GM12873 (cell line): Measurements from ENCODE around the gene FLNC.

Experiments
- TF ChIP-seq, protein P1 (sequence below): IDR thresholded peaks from 2 replicates; pipeline ENCODE4 v1.5.1; 2012; ENCODE audit warnings: low read depth, mild to moderate bottlenecking, moderate library complexity, low read length, control low read depth; ENCODE audit not compliant: insufficient read depth; ENCODE audit errors: missing control alignments

Gene FLNC

DNA sequence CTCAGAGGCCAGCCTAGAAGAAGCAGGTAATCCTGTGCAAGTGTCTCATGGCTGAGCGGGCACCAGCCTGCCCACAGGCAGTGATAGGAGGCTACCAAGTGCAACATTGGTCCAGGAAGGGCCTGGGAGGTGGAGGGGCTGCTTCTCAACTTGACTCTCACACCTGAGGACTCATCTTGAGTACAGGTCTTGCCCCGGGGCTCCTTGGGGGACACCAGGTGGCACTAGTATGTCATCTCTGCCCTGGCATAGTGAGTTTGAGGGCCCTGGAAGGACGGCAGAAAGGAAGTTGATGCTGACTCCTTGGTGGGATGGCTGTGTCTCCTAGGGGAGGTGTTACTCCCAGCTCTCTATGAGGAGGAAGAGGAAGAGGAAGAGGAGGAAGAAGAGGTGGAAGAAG is 36.2 kb upstream of the FLNC start:
- TF ChIP-seq, protein P1, sequence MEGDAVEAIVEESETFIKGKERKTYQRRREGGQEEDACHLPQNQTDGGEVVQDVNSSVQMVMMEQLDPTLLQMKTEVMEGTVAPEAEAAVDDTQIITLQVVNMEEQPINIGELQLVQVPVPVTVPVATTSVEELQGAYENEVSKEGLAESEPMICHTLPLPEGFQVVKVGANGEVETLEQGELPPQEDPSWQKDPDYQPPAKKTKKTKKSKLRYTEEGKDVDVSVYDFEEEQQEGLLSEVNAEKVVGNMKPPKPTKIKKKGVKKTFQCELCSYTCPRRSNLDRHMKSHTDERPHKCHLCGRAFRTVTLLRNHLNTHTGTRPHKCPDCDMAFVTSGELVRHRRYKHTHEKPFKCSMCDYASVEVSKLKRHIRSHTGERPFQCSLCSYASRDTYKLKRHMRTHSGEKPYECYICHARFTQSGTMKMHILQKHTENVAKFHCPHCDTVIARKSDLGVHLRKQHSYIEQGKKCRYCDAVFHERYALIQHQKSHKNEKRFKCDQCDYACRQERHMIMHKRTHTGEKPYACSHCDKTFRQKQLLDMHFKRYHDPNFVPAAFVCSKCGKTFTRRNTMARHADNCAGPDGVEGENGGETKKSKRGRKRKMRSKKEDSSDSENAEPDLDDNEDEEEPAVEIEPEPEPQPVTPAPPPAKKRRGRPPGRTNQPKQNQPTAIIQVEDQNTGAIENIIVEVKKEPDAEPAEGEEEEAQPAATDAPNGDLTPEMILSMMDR: peak; percentile 49

DNA sequence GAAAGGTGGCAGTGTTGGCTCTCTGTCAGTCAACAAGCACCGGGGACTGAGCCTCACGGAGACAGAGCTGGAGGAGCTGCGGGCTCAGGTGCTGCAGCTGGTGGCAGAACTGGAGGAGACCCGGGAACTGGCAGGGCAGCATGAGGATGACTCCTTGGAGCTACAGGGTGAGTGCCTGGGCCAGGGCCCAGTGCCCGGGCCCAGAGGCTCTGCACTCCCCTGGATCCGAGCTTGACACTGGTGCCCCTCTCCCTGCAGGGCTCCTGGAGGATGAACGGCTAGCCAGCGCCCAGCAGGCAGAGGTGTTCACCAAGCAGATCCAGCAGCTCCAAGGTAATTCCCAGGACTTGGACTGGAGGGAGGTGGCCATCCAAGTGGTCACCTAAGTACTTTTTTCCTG is 35.8 kb upstream of the FLNC start:
- TF ChIP-seq, protein P1: no peak

DNA sequence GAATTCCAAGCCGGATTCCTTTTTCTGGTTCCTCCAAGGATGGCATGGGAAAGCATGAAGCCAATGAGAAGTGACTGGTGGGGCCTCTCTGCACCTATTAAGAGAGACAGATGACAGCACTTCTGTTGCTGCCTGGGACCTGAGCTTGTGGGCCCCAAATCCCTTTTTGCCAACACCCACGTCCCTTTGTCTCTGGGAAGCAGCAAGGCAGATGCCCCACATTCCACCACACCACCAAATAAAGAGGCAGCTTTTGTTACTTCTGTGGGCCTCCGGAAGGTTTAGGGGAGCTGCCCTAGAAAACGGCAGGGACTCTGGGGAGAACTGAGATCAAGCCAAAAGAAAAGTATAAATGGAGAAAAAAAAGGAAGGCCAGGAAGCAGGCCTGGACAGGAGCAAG is 35.1 kb upstream of the FLNC start:
- TF ChIP-seq, protein P1: no peak

DNA sequence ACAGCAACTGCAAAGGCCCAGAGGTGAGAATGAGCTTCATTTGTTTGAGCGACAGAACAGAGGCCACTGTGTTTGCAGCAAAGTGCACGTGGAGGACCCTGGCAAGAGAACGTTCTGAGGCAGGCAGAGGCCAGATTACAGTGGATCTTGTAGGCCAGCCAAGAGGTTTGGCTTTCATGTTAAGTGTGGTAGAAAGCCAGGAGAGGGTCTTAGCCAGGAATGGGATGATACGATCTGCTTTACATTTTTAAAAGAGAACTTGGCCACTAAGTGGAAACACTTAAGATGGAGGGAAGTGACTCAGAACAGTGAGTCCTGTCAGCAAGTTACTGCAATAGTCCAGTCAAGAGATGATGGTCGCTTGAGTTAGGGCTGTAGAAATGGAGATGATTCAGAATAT is 33.9 kb upstream of the FLNC start:
- TF ChIP-seq, protein P1: no peak

DNA sequence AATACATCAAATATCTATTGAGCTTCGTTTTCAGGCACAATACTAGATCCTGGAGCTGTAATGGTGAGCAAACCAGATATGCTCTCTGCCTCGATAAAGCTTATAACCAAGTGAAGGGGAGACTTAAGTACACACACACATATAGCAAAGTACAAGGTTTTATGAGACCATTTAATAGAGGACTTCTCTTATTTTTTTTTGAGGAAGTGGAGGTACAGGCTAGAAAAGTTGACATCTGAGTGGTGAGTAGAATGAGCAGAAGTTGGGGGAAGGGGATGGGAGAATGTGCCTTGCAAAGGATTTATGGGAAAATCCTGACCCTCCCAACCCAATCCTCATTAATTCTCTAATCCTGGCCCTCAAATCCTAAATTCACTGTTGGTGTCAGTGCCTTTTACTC is 30.8 kb upstream of the FLNC start:
- TF ChIP-seq, protein P1: no peak

DNA sequence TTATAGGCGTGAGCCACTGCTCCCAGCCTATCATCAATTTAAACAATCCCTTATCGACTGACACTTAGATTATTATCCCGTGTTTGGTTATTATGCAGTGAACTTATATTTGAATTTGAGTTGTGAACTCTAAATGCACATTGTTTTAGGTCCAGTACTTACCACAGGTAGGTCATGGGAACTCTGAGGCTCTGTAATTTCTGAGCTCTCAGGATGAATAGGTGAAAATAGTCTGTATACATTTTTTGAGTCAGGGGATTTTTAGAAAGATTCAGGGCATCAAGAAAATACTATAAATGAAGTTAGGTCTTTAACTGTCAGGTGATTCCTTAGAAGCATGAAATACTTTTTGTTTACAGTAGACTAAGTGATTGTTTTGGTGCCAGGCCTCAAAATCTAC is 29.6 kb upstream of the FLNC start:
- TF ChIP-seq, protein P1: no peak

DNA sequence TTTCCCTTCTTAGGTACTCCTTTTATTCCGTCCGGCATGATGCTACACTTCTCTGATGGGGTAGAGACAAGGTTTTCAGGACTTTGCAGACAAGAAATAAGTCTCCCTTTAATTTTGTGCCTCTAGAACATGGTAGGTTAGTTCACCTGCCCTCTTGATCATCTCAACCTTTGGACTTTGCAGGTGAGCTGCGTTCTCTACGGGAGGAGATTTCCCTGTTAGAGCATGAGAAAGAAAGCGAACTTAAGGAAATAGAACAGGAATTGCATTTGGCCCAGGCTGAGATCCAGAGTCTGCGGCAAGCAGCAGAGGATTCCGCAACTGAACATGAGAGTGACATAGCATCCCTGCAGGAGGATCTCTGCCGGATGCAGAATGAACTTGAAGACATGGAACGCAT is 29.2 kb upstream of the FLNC start:
- TF ChIP-seq, protein P1: no peak

DNA sequence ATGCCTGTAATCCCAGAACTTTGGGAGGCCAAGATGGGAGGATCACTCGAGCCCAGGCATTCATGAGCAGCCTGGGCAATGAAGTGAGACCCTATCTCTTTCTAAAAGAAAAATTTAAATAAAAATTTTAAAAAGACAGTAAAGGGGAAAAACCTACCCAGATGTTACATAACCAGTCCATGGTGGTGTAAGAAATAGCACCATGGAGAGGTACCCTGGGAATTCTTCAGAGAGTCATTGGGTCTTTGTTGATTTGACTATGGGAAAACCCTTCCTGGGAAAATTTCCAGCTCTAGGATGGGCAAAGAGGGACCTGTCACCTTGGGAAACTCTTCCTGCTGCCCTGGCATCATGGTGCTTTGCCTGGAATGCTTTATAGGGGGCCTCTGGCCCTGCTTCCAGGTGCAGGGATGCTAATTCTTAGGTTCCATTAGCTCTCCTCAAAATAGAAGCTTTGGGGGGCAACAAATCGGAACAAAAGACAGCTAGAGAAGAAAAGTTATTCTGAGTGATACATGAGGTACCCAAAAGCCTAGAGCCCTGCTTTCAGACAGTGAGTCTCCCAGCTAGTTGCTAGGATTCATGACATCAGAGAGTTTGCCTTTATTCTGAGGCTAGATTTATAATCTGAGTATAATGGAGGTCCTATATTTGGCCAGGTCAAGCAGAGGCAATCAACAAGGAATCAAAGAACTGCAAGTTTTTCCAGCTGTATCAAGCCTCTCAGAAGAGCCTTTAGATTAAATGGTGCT is 28.4 kb upstream of the FLNC start:
- TF ChIP-seq, protein P1: no peak
